Spleen (tissue), 7 donors: ENCODE measurements around the gene CHAD.

Experiments used
- POLR2AphosphoS5 ChIP-seq, 3 donors: sonication (generic); formaldehyde crosslinking; IDR thresholded peaks; one replicate each; pipeline ENCODE4 v1.5.1; 2017; ENCODE audit warnings: antibody characterized with exemption in 3 of 3
- TF ChIP-seq, protein P1 (sequence below), 11 experiments: fragments of 200-600 bp in 7 of 11; fragments of 450-650 bp in 4 of 11; sonication (generic) in 4 of 11; IDR thresholded peaks in 8 of 11; conservative IDR thresholded peaks in 3 of 11; 1 replicate in 7 of 11; 2 replicates in 4 of 11; pipeline versions ENCODE4 v1.4.0 to v1.8.0; 2016 to 2021; ENCODE audit warnings: antibody characterized with exemption in 11 of 11, inconsistent platforms in 4 of 11, mild to moderate bottlenecking in 1 of 11
- donor health status: DM: no; HTN: no; CAD: no; lungs with moderate emphysema.
- donor health status: DM: no; HTN: no; CAD: no.
- donor health status: DM: no; HTN: no; CAD: no.

DNA sequence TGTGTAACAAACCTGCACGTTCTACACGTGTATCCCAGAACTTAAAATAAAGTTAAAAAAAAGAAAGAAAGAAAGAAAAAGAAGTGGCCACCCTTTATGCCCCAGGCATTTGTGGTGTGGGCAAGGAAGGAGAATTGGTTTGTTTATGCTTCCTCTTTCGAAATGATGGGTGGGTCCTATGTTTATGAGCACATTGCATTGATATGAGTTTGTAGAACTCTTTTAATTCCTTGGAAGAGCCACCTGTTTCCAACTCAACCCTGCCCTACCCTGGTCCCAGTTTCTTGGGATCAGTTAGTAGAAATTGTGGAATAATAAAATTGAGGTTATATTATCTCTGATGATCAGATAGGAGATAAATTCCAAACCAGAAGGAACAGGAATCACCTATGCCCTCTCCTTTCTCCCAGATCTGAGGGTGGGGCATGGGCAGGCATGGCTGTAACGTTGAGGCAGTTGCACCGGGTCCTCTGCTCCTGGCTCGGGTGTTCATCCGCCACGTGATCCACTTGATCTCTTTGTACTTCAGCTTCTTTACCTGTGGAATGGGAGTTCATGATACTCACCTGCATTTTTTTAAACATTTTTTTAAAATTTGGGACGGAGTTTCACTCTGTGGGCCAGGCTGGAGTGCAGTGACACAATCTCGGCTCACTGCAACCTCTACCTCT is 15.9 kb downstream of the CHAD start:
- TF ChIP-seq, protein P1, sequence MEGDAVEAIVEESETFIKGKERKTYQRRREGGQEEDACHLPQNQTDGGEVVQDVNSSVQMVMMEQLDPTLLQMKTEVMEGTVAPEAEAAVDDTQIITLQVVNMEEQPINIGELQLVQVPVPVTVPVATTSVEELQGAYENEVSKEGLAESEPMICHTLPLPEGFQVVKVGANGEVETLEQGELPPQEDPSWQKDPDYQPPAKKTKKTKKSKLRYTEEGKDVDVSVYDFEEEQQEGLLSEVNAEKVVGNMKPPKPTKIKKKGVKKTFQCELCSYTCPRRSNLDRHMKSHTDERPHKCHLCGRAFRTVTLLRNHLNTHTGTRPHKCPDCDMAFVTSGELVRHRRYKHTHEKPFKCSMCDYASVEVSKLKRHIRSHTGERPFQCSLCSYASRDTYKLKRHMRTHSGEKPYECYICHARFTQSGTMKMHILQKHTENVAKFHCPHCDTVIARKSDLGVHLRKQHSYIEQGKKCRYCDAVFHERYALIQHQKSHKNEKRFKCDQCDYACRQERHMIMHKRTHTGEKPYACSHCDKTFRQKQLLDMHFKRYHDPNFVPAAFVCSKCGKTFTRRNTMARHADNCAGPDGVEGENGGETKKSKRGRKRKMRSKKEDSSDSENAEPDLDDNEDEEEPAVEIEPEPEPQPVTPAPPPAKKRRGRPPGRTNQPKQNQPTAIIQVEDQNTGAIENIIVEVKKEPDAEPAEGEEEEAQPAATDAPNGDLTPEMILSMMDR (IDR thresholded peaks at IDR 0.05 in 8 of 11, conservative IDR thresholded peaks at IDR 0.05 in 3 of 11): no peak
- TF ChIP-seq POLR2AphosphoS5 (IDR thresholded peaks at IDR 0.05): no peak
